ENCODE results near the gene MACROH2A2. TPM values are rescaled to one million over a fixed set of nuclear protein-coding genes. Genes with fewer than 3 reads are reported as not detected.
A peak's percentile ranks its signal among the peaks of the same experiment; 100 is the strongest.

Gene MACROH2A2
- total RNA-seq, 3 donors from 2014 or later (not counting 1 experiment from before 2014, with no cell fraction given) = 0.78 to 1.4 (median 1.1) TPM

DNA sequence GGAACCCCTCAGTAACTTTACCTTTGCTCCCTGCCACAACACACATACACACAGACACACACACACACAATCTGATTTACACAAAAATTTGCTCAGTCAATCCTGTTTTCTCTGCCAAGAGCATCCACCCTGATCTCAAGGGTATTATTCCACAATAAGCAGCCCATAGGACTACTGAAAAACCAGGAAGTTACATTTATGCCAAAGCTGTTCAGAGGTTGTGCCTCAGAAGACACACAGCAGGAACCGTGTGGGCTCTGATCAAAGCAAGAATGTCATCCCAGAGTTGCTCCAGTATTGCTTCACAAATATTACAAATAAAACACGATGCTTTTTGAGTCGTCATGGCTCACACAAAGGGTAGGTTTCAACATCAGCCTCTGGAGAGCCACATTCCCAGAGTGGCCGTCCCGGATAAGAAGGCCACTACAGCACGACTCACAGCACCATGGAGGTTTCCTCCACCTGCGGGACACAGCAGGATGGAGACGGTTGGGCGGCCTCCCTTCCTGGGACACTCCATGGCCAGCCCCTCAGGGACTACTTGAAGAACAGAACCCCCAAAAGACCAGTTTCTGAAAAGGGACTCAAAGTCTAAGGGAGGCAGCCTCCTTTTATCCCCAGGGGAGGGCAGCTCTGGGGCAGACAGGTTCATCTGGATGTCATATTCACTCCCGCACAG lies 78.4 kb downstream of the MACROH2A2 start:
- H3K27me3 ChIP-seq (ENCODE audit: control insufficient read depth, insufficient read depth, low read length) = no peaks in the 10 kb centered on the region
- intact Hi-C loops (cut with micrococcal nuclease) = no loop called here
- no peaks in the 10 kb centered on the region for H3K36me3 ChIP-seq (ENCODE audit: control insufficient read depth, insufficient read depth, low read length)
- TF ChIP-seq, protein P1, sequence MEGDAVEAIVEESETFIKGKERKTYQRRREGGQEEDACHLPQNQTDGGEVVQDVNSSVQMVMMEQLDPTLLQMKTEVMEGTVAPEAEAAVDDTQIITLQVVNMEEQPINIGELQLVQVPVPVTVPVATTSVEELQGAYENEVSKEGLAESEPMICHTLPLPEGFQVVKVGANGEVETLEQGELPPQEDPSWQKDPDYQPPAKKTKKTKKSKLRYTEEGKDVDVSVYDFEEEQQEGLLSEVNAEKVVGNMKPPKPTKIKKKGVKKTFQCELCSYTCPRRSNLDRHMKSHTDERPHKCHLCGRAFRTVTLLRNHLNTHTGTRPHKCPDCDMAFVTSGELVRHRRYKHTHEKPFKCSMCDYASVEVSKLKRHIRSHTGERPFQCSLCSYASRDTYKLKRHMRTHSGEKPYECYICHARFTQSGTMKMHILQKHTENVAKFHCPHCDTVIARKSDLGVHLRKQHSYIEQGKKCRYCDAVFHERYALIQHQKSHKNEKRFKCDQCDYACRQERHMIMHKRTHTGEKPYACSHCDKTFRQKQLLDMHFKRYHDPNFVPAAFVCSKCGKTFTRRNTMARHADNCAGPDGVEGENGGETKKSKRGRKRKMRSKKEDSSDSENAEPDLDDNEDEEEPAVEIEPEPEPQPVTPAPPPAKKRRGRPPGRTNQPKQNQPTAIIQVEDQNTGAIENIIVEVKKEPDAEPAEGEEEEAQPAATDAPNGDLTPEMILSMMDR (IDR thresholded peaks at IDR 0.05) = no peak
- DNase-seq (no peak), ATAC-seq (no peak)
- no peaks in the 10 kb centered on the region for H3K9me3 Mint-ChIP-seq
- peaks cover 20% of the 10 kb centered on the region for H3K4me1 ChIP-seq (ENCODE audit: control insufficient read depth, insufficient read depth, low read length)
- peaks cover 16 to 29% of the 10 kb centered on the region in 2 donors for H3K4me1 Mint-ChIP-seq
- no peaks in the 10 kb centered on the region for H3K27me3 Mint-ChIP-seq (ENCODE audit: low read depth in 2 of 2)
- H3K9me3 ChIP-seq (ENCODE audit: control insufficient read depth, insufficient read depth, low read length) = no peaks in the 10 kb centered on the region
- peak overlapping the region in 1 of 2 donors; percentile 83 for H3K27ac Mint-ChIP-seq
- no peaks in the 10 kb centered on the region for H3K36me3 Mint-ChIP-seq
- no peak overlapping the region for H3K4me3 ChIP-seq (ENCODE audit: low read length)
- no peak overlapping the region for H3K27ac ChIP-seq (ENCODE audit: low read length)
- H3K4me3 Mint-ChIP-seq = peak overlapping the region; percentile 7
- WGBS (ENCODE audit: insufficient coverage) = 96% methylated on average over 10 of the region's 10 CpGs

DNA sequence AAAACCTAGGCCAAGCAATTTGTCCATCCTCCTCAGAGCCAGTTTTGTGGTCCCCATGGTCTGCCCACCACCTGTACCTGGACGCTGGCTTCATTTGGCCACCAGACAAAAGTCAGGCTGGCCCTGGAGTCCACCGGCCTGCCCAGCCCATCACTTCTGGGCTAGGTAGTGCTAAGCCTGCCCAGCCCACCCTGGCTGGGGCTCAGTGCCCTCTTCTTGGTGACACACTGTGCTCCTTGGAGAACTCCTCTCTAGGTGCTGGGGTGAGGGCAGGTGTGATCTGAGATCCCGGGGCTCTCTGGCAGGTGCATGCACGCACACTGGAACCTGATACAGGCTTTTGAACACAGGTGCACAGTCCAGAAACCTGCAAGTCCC lies 78.9 kb downstream of the MACROH2A2 start:
- Mint-ChIP-seq H3K4me3 (peak overlapping the region; percentile 83), H3K27me3 (ENCODE audit: low read depth in 2 of 2) (no peaks in the 10 kb centered on the region), H3K36me3 (no peaks in the 10 kb centered on the region), H3K9me3 (no peaks in the 10 kb centered on the region), H3K4me1 (peaks cover 16 to 30% of the 10 kb centered on the region in 2 donors), H3K27ac (peak overlapping the region in 1 of 2 donors; percentile 83)
- intact Hi-C loops (cut with micrococcal nuclease) = no loop called here
- H3K4me3 ChIP-seq (ENCODE audit: low read length) = no peak overlapping the region
- no peaks in the 10 kb centered on the region for H3K27me3 ChIP-seq (ENCODE audit: control insufficient read depth, insufficient read depth, low read length)
- no peaks in the 10 kb centered on the region for H3K36me3 ChIP-seq (ENCODE audit: control insufficient read depth, insufficient read depth, low read length)
- ATAC-seq (no peak), DNase-seq (no peak)
- TF ChIP-seq, protein P1 (IDR thresholded peaks at IDR 0.05) = no peak
- H3K27ac ChIP-seq (ENCODE audit: low read length) = no peak overlapping the region
- peaks cover 20% of the 10 kb centered on the region for H3K4me1 ChIP-seq (ENCODE audit: control insufficient read depth, insufficient read depth, low read length)
- 97% methylated on average over 4 of the region's 4 CpGs for WGBS (ENCODE audit: insufficient coverage)
- no peaks in the 10 kb centered on the region for H3K9me3 ChIP-seq (ENCODE audit: control insufficient read depth, insufficient read depth, low read length)

DNA sequence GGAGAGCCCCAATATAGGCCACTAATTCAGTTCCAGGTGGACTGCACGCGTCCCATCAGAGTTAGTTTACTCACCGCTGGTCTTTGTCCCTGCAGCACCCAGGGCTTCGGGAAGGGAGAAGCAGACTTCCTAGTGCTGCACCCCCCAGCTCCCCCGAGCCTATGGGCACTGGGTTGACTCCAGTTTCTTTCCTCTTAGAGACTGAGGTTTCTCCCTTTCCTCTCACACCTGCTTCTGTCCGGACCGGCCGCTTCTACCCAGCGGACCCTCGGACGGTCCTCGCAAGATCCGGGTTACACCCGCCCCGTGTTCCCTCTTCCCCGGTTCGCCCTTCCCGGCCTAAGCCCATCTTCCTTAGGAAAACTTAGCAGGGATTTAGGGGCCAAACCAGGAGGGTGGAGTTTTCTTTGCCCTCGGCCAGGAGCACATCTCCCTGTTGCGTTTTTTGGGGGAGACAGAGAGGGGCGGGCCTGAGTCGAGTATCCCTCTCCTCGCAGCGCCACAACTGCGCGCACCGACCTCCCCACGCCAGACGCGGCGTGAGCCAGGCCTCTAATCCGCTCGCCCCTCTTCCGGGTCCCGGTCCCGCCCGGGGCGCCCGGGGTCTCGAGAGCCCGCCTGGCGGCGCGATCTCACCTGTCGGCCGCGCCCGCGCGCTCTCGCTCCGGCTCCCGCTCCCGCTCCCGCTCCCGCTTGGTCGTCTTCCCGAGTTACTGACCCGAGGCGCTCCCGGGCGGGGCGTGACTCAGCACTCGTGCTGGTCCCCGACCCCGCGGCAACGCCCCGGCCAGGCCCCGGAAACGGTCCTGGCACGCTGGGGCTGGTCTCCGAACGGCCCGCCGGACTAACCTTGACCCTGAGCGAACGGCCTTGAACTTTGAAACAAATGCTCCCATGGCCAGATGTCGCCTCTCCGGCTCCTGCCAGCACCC lies 79.7 kb downstream of the MACROH2A2 start, which contains the start of gene AIFM2:
Gene AIFM2 (minus strand): TSS at position 728 of the 932 bp plus-strand sequence. CDS start 8,741 bp downstream, outside the sequence.
- Histone ChIP-seq H3K9me3 (ENCODE audit: control insufficient read depth, insufficient read depth, low read length) (no peaks in the 10 kb centered on the region), H3K36me3 (ENCODE audit: control insufficient read depth, insufficient read depth, low read length) (no peaks in the 10 kb centered on the region), H3K4me1 (ENCODE audit: control insufficient read depth, insufficient read depth, low read length) (peaks cover 20% of the 10 kb centered on the region), H3K27ac (ENCODE audit: low read length) (no peak within 1 kb of the TSS), H3K27me3 (ENCODE audit: control insufficient read depth, insufficient read depth, low read length) (no peaks in the 10 kb centered on the region), H3K4me3 (ENCODE audit: low read length) (peak within 1 kb of the TSS; percentile 63)
- Mint-ChIP-seq H3K4me3 (peak within 1 kb of the TSS; percentile 95), H3K27ac (peak within 1 kb of the TSS; percentile 69 to 83), H3K36me3 (no peaks in the 10 kb centered on the region), H3K4me1 (peaks cover 24 to 38% of the 10 kb centered on the region in 2 donors), H3K27me3 (ENCODE audit: low read depth in 2 of 2) (no peaks in the 10 kb centered on the region), H3K9me3 (no peaks in the 10 kb centered on the region)
- WGBS (ENCODE audit: insufficient coverage) = 10% methylated on average over 80 of the region's 80 CpGs
- peak; percentile 54 to 90 (median 87) for ATAC-seq
- TF ChIP-seq, protein P1 (IDR thresholded peaks at IDR 0.05) = no peak
- peak; percentile 33 to 65 for DNase-seq
- intact Hi-C loops (cut with micrococcal nuclease) = no loop called here
